COLO668 (cell line): ENCODE data around the gene ZC3H12D.
"Not testable (repeated sequence)": the region's sequence is repeated elsewhere in the genome, so short reads cannot be mapped to it uniquely, and the experiment has no call there.

Source experiments
- DNase-seq: peaks from one replicate; lab custom pipeline; 2025; ENCODE audit not compliant: unreplicated experiment; lab: John Stamatoyannopoulos, UW

ZC3H12D gene

GRCh38 chr6:149484733-149485700 is at the start of gene ZC3H12D:
Gene ZC3H12D, minus strand, starts transcription at chr6:149485014. Its CDS starts 10,471 bp downstream, at chr6:149474543.
- no peak for DNase-seq

GRCh38 chr6:149529650-149530049 is 44.8 kb upstream of the ZC3H12D start:
- DNase-seq, result no peak

- no peak for DNase-seq
These were observed 30.7 kb upstream of the ZC3H12D start for GRCh38 chr6:149515494-149515893.

- no peak for DNase-seq
These were observed 29.1 kb upstream of the ZC3H12D start for GRCh38 chr6:149513915-149514314.

GRCh38 chr6:149510793-149511512 is 26.1 kb upstream of the ZC3H12D start:
- no peak for DNase-seq

GRCh38 chr6:149508485-149508884 is 23.7 kb upstream of the ZC3H12D start:
- no peak for DNase-seq

GRCh38 chr6:149503872-149504271 is 19.1 kb upstream of the ZC3H12D start:
- DNase-seq, result no peak

GRCh38 chr6:149503276-149503675 is 18.5 kb upstream of the ZC3H12D start:
- DNase-seq, result no peak

- no peak for DNase-seq
These were observed 17.0 kb upstream of the ZC3H12D start for GRCh38 chr6:149501768-149502167.

GRCh38 chr6:149501201-149501600 is 16.4 kb upstream of the ZC3H12D start:
- DNase-seq, result no peak

GRCh38 chr6:149500096-149500495 is 15.3 kb upstream of the ZC3H12D start:
- no peak for DNase-seq

GRCh38 chr6:149499066-149499465 is 14.3 kb upstream of the ZC3H12D start:
- no peak for DNase-seq

- no peak for DNase-seq
These were observed 12.6 kb upstream of the ZC3H12D start for GRCh38 chr6:149497365-149497764.

GRCh38 chr6:149496597-149496996 is 11.8 kb upstream of the ZC3H12D start:
- DNase-seq, result not testable (repeated sequence)

- not testable (repeated sequence) for DNase-seq
These were observed 10.7 kb upstream of the ZC3H12D start for GRCh38 chr6:149495349-149496016.

- DNase-seq, result not testable (repeated sequence)
These were observed 10.0 kb upstream of the ZC3H12D start for GRCh38 chr6:149494810-149495209.

GRCh38 chr6:149493761-149494320 is 9.0 kb upstream of the ZC3H12D start:
- DNase-seq, result peak; percentile 16

- no peak for DNase-seq
These were observed 8.1 kb upstream of the ZC3H12D start for GRCh38 chr6:149492798-149493343.

- DNase-seq, result no peak
These were observed 5.2 kb upstream of the ZC3H12D start for GRCh38 chr6:149489967-149490366.

- peak; percentile 14 for DNase-seq
These were observed 4.0 kb upstream of the ZC3H12D start for GRCh38 chr6:149488815-149489214.

GRCh38 chr6:149487316-149487715 is 2.5 kb upstream of the ZC3H12D start:
- no peak for DNase-seq
